Esophagus (tissue), 2 donors: ENCODE measurements around the gene MOV10L1. TPM values are rescaled to one million over a fixed set of nuclear protein-coding genes. Genes with fewer than 3 reads are reported as not detected.

Experiments
- H3K27ac ChIP-seq, 2 donors: one replicate each; pipeline ENCODE4 v1.5.1; 2013; ENCODE audit warnings: low read depth in 2 of 2, mild to moderate bottlenecking in 2 of 2, inconsistent platforms in 1 of 2, low read length in 1 of 2, moderate library complexity in 1 of 2
- H3K27me3 ChIP-seq, 2 donors: one replicate each; pipeline ENCODE4 v1.6.1; 2013; ENCODE audit warnings: low read length in 2 of 2, control low read depth in 1 of 2, mild to moderate bottlenecking in 1 of 2; ENCODE audit not compliant: insufficient read depth in 2 of 2, control insufficient read depth in 1 of 2
- H3K36me3 ChIP-seq, 2 donors: one replicate each; pipeline ENCODE4 v1.6.1; 2013; ENCODE audit warnings: low read length in 1 of 2; ENCODE audit not compliant: control insufficient read depth in 2 of 2, insufficient read depth in 2 of 2
- H3K4me1 ChIP-seq, 2 donors: one replicate each; pipeline ENCODE4 v1.6.1; 2013; ENCODE audit warnings: low read length in 1 of 2; ENCODE audit not compliant: control insufficient read depth in 2 of 2, insufficient read depth in 2 of 2
- H3K4me3 ChIP-seq, 2 donors: one replicate each; pipeline ENCODE4 v1.5.1; 2013; ENCODE audit warnings: low read length in 2 of 2, mild to moderate bottlenecking in 2 of 2, low read depth in 1 of 2, moderate library complexity in 1 of 2
- H3K9me3 ChIP-seq, 2 donors: one replicate each; pipeline ENCODE4 v1.6.1; 2013; ENCODE audit warnings: mild to moderate bottlenecking in 2 of 2, low read depth in 1 of 2, low read length in 1 of 2, moderate library complexity in 1 of 2; ENCODE audit not compliant: control insufficient read depth in 2 of 2, insufficient read depth in 1 of 2
- WGBS, 2 donors: extraction: QIAGEN DNeasy Blood & Tissue Kit; methylation state at CpG; one replicate each; pipeline ENCODE4 v1.1.7; 2013; 5-methylcytosine and 5-hydroxymethylcytosine counted together
- polyA plus RNA-seq, 2 donors: library from polyadenylated mRNA; stranded (reverse); fragments of 200-250 nt; gene quantifications; one replicate each; pipeline ENCODE4 v1.2.3, GENCODE V29; 2013
- donor health status: healthy with polysubstance abuse.
- donor health status: Bipolar disorder and iron deficiency.

Gene MOV10L1
- polyA plus RNA-seq, 2 donors, result 0.18 to 0.22 TPM

- 64 to 66% methylated on average over 5 of the region's 5 CpGs for WGBS, 2 donors
These were observed 2.5 kb downstream of the MOV10L1 start for GRCh38 chr22:50092342-50092741.

DNA sequence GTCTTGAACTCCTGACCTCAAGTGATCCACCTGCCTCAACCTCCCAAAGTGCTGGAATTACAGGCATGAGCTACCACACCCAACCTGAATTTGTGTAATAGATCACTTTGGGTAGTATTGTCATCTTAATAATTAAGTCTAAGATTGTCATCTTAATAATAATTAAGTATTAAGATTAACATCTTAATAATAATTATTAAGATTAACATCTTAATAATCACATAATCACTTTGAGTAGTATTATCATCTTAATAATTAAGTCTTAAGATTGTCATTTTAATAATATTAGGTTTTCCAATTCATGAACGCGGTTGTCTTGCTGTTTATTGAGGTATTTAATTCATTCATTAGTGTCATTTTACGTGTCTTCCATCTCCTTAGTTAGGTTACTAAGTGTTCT, 8.2 kb downstream of the MOV10L1 start:
- Histone ChIP-seq H3K27ac (no peak overlapping the region), H3K4me1 (peaks cover 0 to 3% of the 10 kb centered on the region in 2 donors), H3K36me3 (no peaks in the 10 kb centered on the region), H3K9me3 (peaks cover 0 to 3% of the 10 kb centered on the region in 2 donors), H3K27me3 (no peaks in the 10 kb centered on the region), H3K4me3 (no peak overlapping the region)
- WGBS, 2 donors, result 84 to 86% methylated on average over 3 of the region's 3 CpGs

More at GRCh38 chr22:50092342-50092741, 2.5 kb downstream of the MOV10L1 start:
- Histone ChIP-seq H3K9me3 (peaks cover 0 to 8% of the 10 kb centered on the region in 2 donors), H3K27me3 (no peaks in the 10 kb centered on the region), H3K4me1 (peaks cover 0 to 6% of the 10 kb centered on the region in 2 donors), H3K36me3 (no peaks in the 10 kb centered on the region), H3K27ac (no peak overlapping the region), H3K4me3 (no peak overlapping the region)

- WGBS, 2 donors, result 78 to 80% methylated on average over 10 of the region's 10 CpGs
- Histone ChIP-seq H3K4me1 (peaks cover 0 to 4% of the 10 kb centered on the region in 2 donors), H3K9me3 (peaks cover 0 to 4% of the 10 kb centered on the region in 2 donors), H3K27ac (no peak overlapping the region), H3K4me3 (no peak overlapping the region), H3K36me3 (no peaks in the 10 kb centered on the region), H3K27me3 (no peaks in the 10 kb centered on the region)
These were observed 12.2 kb downstream of the MOV10L1 start for GRCh38 chr22:50101870-50102565.

DNA sequence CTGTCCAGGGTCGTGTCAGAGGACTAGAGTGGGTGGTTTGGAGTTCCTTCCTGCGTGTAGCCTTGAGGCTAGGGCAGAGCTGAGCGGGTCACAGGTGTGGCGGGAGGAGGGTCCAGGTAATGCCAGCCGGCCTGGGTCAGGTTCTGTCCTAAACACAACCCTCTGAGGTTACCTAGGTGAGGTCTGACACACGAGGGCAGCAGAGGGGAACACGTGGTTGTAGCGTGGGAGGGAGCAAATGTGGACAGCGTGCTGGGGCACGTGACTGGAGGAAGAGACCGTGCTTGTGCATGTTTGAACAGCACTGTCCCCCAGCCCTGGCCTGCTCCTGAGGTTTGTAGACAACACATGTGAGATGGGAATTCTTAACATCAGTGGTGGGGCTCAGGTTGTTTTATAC, 13.1 kb downstream of the MOV10L1 start:
- 47 to 52% methylated on average over 11 of the region's 11 CpGs for WGBS, 2 donors
- H3K9me3 ChIP-seq, result peaks cover 0 to 4% of the 10 kb centered on the region in 2 donors

GRCh38 chr22:50104141-50104544, 14.3 kb downstream of the MOV10L1 start:
- H3K4me3 ChIP-seq, result no peak overlapping the region
- no peaks in the 10 kb centered on the region for H3K27me3 ChIP-seq
- peaks cover 0 to 6% of the 10 kb centered on the region in 2 donors for H3K9me3 ChIP-seq
- peaks cover 0 to 4% of the 10 kb centered on the region in 2 donors for H3K4me1 ChIP-seq
- WGBS, 2 donors, result 79 to 86% methylated on average over 6 of the region's 6 CpGs
- H3K36me3 ChIP-seq, result no peaks in the 10 kb centered on the region
- H3K27ac ChIP-seq, result no peak overlapping the region

More for the DNA sequence above, 13.1 kb downstream of the MOV10L1 start:
- no peaks in the 10 kb centered on the region for H3K36me3 ChIP-seq
- H3K4me3 ChIP-seq, result no peak overlapping the region
- H3K4me1 ChIP-seq, result peaks cover 0 to 4% of the 10 kb centered on the region in 2 donors
- no peaks in the 10 kb centered on the region for H3K27me3 ChIP-seq
- H3K27ac ChIP-seq, result no peak overlapping the region

GRCh38 chr22:50105208-50106100, 15.6 kb downstream of the MOV10L1 start:
- peaks cover 0 to 6% of the 10 kb centered on the region in 2 donors for H3K9me3 ChIP-seq
- WGBS, 2 donors, result 36 to 42% methylated on average over 9 of the region's 9 CpGs
- H3K27ac ChIP-seq, result no peak overlapping the region
- no peaks in the 10 kb centered on the region for H3K36me3 ChIP-seq
- H3K4me3 ChIP-seq, result no peak overlapping the region
- H3K4me1 ChIP-seq, result peaks cover 0 to 4% of the 10 kb centered on the region in 2 donors
- H3K27me3 ChIP-seq, result no peaks in the 10 kb centered on the region

DNA sequence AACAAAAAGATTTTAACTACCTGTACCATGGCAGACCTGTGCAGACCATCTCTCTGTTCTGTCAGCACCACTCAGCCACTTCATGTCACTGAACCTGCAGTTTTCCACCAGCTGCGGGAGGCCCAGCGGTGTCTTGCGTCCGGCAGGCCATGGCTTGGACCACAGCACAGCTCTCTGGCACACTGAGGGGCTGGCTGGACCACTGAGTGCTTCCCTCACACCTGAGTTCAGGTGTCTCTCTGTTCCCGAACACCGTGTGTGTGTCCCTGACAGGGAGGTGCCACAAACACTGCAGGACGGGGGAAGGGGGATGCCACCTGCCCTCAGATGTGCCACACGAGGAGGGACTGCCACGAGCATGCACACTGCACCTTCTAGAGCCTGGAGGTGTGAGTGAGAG, 17.7 kb downstream of the MOV10L1 start:
- Histone ChIP-seq H3K9me3 (peaks cover 0 to 6% of the 10 kb centered on the region in 2 donors), H3K4me1 (peaks cover 0 to 4% of the 10 kb centered on the region in 2 donors), H3K27ac (no peak overlapping the region), H3K36me3 (no peaks in the 10 kb centered on the region), H3K4me3 (no peak overlapping the region), H3K27me3 (no peaks in the 10 kb centered on the region)
- 83 to 86% methylated on average over 9 of the region's 9 CpGs for WGBS, 2 donors

- 85 to 96% methylated on average over 1 of the region's 1 CpG for WGBS, 2 donors
These were observed 21.2 kb downstream of the MOV10L1 start for GRCh38 chr22:50111056-50111455.

GRCh38 chr22:50112151-50113118, 22.6 kb downstream of the MOV10L1 start:
- H3K36me3 ChIP-seq, result no peaks in the 10 kb centered on the region
- H3K27me3 ChIP-seq, result no peaks in the 10 kb centered on the region
- H3K9me3 ChIP-seq, result peaks cover 0 to 2% of the 10 kb centered on the region in 2 donors
- H3K4me3 ChIP-seq, result no peak overlapping the region
- WGBS, 2 donors, result 68 to 69% methylated on average over 28 of the region's 28 CpGs
- H3K27ac ChIP-seq, result no peak overlapping the region
- H3K4me1 ChIP-seq, result no peaks in the 10 kb centered on the region

More at GRCh38 chr22:50111056-50111455, 21.2 kb downstream of the MOV10L1 start:
- Histone ChIP-seq H3K27me3 (no peaks in the 10 kb centered on the region), H3K27ac (no peak overlapping the region), H3K36me3 (no peaks in the 10 kb centered on the region), H3K4me1 (no peaks in the 10 kb centered on the region), H3K9me3 (peaks cover 0 to 2% of the 10 kb centered on the region in 2 donors), H3K4me3 (no peak overlapping the region)
